Fibroblast of lung (primary cell): Measurements from ENCODE around the gene CD300LF.

Experiments
- EZH2 ChIP-seq: IDR thresholded peaks from 2 replicates; pipeline ENCODE4 v1.5.1; 2012; ENCODE audit warnings: low read length, control low read depth, mild to moderate bottlenecking; ENCODE audit errors: missing control alignments
- TF ChIP-seq, protein P1 (sequence below), 2 donors: IDR thresholded peaks in 1 of 2; conservative IDR thresholded peaks in 1 of 2; 1 replicate in 1 of 2; 2 replicates in 1 of 2; pipeline ENCODE4 v1.5.1; 2011 to 2012; ENCODE audit warnings: low read length in 2 of 2, control low read depth in 1 of 2, inconsistent platforms in 1 of 2, low read depth in 1 of 2, mild to moderate bottlenecking in 1 of 2

GRCh38 chr17:74663561-74663960 is 49.2 kb downstream of the CD300LF start:
- TF ChIP-seq, protein P1, sequence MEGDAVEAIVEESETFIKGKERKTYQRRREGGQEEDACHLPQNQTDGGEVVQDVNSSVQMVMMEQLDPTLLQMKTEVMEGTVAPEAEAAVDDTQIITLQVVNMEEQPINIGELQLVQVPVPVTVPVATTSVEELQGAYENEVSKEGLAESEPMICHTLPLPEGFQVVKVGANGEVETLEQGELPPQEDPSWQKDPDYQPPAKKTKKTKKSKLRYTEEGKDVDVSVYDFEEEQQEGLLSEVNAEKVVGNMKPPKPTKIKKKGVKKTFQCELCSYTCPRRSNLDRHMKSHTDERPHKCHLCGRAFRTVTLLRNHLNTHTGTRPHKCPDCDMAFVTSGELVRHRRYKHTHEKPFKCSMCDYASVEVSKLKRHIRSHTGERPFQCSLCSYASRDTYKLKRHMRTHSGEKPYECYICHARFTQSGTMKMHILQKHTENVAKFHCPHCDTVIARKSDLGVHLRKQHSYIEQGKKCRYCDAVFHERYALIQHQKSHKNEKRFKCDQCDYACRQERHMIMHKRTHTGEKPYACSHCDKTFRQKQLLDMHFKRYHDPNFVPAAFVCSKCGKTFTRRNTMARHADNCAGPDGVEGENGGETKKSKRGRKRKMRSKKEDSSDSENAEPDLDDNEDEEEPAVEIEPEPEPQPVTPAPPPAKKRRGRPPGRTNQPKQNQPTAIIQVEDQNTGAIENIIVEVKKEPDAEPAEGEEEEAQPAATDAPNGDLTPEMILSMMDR (conservative IDR thresholded peaks at IDR 0.05 in 1 of 2, IDR thresholded peaks at IDR 0.05 in 1 of 2; ENCODE audit: low read depth in 1 of 2, low read length in 2 of 2) = no peak
- TF ChIP-seq EZH2 = no peak
